SK-N-DZ (cell line): Measurements from ENCODE around the gene PRKG1.
A peak's percentile ranks its signal among the peaks of the same experiment; 100 is the strongest.
"Not testable (repeated sequence)": the region's sequence is repeated elsewhere in the genome, so short reads cannot be mapped to it uniquely, and the experiment has no call there.

Experiments
- DNase-seq: peaks from one replicate; pipeline ENCODE4 v3.0.0-alpha.2; 2015; ENCODE audit warnings: low spot score

Gene PRKG1

GRCh38 chr10:51321300-51321699, 247.0 kb downstream of the PRKG1 start:
- no peak for DNase-seq

- peak; percentile 14 for DNase-seq
Measured at GRCh38 chr10:51321980-51322379, 247.7 kb downstream of the PRKG1 start.

DNA sequence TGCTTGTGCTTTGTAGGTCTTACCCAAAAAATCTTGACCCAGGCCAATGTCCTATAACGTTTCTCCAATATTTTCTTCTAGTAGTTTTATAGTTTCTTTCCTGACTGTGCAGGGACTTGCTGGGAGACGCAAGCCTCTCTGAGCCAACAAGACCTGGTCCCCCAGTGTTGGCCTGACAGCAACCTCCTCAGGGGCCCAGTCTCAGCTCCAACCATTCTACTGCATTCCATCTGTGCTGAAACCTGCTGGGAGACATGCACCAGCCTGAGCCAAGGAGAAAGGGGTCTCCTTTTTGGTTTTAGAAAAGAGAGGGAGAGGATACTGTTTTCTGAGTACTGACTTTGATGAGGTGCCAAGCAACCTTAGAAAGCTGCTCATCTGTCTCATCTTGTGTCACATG, 251.4 kb downstream of the PRKG1 start:
- DNase-seq = no peak

DNA sequence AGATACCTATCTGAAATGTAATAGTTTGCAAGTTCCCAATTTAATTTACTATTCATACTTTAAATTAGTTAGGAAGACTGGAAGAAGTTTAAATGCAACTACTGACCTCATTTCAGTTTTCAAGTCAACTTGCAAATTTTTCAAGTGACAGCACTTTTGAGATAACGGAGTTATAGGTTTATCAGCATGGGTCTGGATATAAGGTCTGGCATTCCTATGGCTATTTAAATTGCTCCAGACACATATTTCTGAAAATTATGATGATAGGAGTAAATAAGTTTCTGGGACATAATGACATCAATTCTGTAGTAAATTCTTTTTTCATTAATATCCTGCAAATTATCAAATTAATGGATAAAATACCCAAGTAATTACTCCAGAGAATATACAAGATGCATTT, 251.9 kb downstream of the PRKG1 start:
- DNase-seq = no peak

DNA sequence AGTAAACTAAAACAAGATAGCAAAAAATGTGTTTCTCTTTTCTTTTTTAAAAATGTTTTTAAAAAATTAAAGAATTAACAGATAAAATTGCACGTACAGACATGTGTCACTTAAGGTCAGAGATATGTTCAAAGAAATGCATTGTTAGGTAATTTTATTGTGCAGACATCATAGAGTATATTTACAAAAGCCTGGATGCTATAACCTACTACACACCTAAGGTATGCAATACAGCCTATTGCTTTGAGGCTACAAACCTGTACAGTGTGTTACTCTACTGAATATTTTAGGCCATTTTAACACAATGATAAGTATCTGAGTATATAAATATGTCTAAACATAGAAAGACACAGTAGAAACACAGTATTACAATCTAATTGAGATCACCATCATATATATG, 253.1 kb downstream of the PRKG1 start:
- no peak for DNase-seq

GRCh38 chr10:51340366-51340765, 266.1 kb downstream of the PRKG1 start:
- DNase-seq = no peak

DNA sequence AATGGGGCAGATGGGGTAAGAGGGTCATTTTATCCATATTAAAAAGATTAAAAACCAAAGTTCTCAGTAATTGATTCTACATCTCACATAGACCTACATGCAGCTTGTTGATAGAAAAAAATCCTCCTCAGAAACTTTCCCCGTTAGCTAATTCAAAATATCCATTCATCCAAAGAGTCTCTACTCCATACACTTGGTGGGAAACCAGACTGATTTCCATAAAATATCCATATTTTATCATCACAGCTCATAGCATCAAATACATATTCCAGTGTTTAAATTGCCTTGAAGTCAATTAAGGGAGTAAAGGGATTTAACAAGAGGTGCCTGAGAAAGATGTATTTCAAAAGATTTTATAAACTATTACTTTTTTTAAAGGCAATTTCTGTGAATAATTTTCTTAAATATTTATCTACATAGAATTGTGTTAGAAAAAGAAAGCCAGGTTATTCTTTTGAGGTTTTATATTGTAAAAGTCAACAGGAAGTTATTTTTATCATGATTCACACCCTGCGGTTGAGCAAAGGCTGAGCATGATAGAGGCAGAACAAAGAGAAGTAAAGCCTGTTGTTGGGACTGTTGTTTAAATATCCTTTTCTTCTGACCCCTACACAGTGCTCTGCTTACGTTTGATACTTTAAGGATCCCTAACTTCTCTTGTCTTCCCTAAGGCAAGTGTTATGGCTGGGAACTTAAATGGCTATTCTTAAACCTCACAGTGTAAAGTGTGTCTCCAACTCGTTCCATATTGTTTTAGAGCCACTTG, 266.7 kb downstream of the PRKG1 start:
- DNase-seq = no peak

DNA sequence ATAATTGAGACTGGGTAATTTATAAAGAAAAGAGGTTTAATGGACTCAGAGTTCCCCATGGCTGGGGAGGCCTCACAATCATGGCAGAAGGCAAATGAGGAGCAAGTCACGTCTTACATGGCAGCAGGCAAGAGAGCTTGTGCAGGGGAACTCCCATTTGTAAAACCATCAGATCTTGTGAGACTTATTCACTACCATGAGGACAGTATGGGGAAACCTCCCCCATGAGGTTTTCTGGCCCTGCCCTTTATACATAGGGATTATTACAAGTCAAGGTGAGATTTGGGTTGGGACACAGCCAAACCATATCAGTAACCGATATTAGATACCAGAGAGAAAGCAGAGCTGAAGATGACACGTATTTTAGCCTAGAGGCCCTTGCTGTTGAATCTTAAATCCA, 267.5 kb downstream of the PRKG1 start:
- DNase-seq = not testable (repeated sequence)

- DNase-seq = no peak
Measured at GRCh38 chr10:51342381-51342780, 268.1 kb downstream of the PRKG1 start.

DNA sequence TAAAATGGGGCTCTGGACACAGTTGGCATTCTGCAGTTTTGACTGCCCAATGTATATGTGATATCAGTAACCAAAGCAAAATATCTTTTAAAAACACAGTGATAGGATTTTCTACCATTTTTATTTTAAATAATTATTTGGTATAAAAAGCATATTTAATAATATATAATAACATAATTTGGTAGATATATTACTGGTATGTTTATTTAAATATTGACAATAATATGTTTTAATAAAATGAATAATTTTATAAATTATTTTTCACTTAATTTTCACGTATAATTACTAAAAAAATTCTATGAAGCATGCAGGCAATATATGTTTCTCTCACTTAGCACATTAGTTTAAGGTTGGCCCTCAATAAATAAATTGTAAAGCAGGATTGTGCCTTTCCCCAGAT, 269.1 kb downstream of the PRKG1 start:
- DNase-seq = no peak

DNA sequence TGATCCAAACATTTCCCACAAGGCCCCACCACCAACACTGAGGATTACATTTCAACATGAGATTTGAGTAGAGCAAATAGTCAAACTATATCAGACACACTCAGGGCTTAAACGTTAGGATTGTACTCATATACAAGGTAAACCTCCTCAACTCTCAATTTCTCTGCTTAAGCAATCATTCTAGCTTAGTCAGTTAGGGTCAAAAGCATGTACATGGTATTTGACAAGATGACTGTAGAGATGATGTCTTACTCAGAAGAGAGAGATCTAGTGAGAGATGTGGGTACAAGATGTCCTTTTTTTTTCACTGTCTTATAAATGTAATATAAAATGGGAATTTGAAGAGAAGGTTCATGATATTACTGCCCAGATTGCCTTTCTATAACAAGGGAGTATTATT, 270.1 kb downstream of the PRKG1 start:
- DNase-seq = no peak

- no peak for DNase-seq
Measured at GRCh38 chr10:51348622-51349021, 274.3 kb downstream of the PRKG1 start.

GRCh38 chr10:51357170-51357569, 282.9 kb downstream of the PRKG1 start:
- no peak for DNase-seq

DNA sequence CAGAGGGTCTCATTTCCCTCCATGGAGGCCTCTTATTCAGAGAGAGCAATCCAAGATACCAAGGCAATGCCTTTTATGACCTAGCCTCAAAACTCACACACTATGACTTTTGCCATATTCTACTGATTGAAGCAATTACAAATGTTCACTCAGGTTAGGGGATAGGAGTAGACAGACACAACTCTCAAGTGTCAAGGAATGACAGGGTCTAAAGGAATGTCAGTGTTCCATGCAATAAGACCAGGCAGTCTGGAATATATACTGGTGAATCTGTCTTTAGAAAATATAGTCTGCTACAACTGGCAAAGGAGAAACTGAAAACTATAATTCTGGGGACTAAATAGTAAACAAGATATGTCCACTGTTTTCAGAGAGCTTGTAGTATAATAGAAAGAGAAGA, 283.9 kb downstream of the PRKG1 start:
- DNase-seq = no peak

DNA sequence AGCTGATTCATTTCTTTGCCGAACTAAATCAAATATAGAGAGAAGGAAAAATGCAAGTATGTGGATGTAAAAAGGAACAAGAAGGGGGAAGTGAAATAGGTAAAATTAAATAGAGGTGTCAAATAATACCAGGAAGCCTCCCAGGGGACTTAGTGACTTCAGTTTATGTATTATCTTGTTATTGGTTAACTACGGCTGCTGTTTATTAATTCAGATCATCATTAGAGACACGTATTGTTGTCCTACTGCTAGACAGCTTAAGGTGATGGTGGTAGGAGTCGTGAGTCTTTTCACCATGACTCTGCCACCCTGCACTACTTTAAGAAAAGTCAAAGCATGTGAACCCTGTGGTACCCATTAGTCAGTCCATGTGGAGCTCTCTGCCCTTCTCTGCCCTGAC, 289.1 kb downstream of the PRKG1 start:
- DNase-seq = no peak

- DNase-seq = no peak
Measured at GRCh38 chr10:51364674-51365073, 290.4 kb downstream of the PRKG1 start.

- DNase-seq = no peak
Measured at GRCh38 chr10:51366044-51366443, 291.8 kb downstream of the PRKG1 start.

DNA sequence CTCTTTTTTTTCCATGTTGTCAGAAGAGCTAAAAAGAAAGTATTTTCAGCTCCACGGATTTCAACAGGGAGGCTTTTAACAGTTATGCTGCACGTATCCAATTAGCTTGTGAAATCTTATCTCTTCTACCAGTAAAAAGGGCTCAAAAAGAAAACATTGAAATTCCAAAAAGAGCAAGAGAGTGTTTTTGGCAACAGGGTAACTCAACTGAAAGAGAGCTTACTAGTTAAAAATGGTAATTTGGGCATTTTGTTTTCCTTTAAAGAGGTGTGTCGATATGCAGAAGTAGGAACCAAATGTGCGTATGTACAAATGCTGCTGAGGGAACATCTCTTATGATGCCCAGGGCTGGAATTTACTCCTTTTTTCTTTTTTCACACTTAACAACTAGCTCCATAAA, 292.8 kb downstream of the PRKG1 start:
- no peak for DNase-seq

DNA sequence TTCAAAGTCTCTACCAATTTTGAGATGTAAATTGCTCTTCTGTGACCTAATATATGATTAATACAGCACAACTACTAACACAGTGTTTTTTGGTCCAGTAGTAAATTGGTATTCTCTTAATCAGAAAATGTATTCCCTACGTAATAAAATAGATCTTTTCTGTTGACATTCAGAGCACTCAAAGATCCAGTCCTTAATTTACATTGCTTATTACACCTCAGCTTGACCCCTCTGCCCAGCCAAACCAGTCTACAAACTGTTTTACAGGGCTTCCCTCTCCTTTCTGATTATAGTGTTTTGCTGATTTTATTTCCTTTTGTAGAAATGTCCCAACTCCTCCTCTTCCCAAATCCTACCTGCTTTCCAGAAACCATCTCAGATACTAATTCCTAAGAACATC, 293.4 kb downstream of the PRKG1 start:
- DNase-seq = no peak

GRCh38 chr10:51368943-51369342, 294.7 kb downstream of the PRKG1 start:
- no peak for DNase-seq

GRCh38 chr10:51369903-51370302, 295.6 kb downstream of the PRKG1 start:
- no peak for DNase-seq

DNA sequence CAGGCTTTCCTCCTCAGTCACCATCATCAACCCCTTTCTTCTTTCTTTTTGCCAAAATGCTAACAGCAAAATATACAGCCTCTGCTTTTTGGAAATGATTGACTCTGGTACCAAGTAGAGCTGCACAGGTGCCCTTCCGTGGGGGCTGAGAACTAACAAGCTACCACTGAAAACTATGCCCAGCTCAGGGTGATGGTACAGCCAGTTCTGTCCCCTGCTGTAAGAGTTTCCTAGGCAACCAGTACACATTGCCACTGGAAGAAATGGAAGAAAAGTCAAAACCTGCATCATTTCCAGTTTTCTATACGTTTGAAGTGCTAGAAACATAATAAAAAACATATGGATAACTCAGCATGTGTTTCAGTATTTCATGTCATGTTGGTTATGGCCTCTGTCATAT, 297.5 kb downstream of the PRKG1 start:
- no peak for DNase-seq

GRCh38 chr10:51375790-51376189, 301.5 kb downstream of the PRKG1 start:
- no peak for DNase-seq
